GM10248 (cell line): ENCODE measurements around the gene ZNF446.

ENCODE experiments used
- CTCF ChIA-PET: fragments of 300-600 bp; sonication (Branson Sonifier 250); formaldehyde crosslinking; extraction: SDS; loops from one replicate; lab custom pipeline; 2021; ENCODE audit warnings: antibody characterized with exemption; lab: Yijun Ruan, JAX
- POLR2A ChIA-PET: fragments of 350-650 bp; sonication (Branson Sonifier 250); formaldehyde crosslinking; extraction: SDS; loops from one replicate; lab custom pipeline; 2020; ENCODE audit warnings: antibody characterized with exemption; lab: Yijun Ruan, JAX
- DNase-seq: peaks from one replicate; pipeline ENCODE4 v3.0.0; 2012; ENCODE audit errors: extremely low spot score
- TF ChIP-seq, protein P1 (sequence below): IDR thresholded peaks from 2 replicates; pipeline ENCODE4 v1.5.1; 2012; ENCODE audit warnings: mild to moderate bottlenecking, low read depth; ENCODE audit errors: extremely low read depth, missing control alignments, control extremely low read depth

Gene ZNF446

GRCh38 chr19:58456111-58456510 lies 20.0 kb upstream of the ZNF446 start:
- TF ChIP-seq, protein P1, sequence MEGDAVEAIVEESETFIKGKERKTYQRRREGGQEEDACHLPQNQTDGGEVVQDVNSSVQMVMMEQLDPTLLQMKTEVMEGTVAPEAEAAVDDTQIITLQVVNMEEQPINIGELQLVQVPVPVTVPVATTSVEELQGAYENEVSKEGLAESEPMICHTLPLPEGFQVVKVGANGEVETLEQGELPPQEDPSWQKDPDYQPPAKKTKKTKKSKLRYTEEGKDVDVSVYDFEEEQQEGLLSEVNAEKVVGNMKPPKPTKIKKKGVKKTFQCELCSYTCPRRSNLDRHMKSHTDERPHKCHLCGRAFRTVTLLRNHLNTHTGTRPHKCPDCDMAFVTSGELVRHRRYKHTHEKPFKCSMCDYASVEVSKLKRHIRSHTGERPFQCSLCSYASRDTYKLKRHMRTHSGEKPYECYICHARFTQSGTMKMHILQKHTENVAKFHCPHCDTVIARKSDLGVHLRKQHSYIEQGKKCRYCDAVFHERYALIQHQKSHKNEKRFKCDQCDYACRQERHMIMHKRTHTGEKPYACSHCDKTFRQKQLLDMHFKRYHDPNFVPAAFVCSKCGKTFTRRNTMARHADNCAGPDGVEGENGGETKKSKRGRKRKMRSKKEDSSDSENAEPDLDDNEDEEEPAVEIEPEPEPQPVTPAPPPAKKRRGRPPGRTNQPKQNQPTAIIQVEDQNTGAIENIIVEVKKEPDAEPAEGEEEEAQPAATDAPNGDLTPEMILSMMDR: no peak
- POLR2A ChIA-PET: no interaction called here
- no peak for DNase-seq
- CTCF ChIA-PET: no interaction called here

GRCh38 chr19:58460039-58460438 lies 16.1 kb upstream of the ZNF446 start:
- TF ChIP-seq, protein P1: no peak
- POLR2A ChIA-PET: no interaction called here
- CTCF ChIA-PET: no interaction called here
- DNase-seq: no peak

GRCh38 chr19:58466089-58466759 lies 9.9 kb upstream of the ZNF446 start:
- DNase-seq: no peak
- ChIA-PET CTCF (interaction anchor here (1.0 to 1.4 kb wide), 3 partner anchors 9 to 54 kb away, joined by 3 read pairs; partner anchors contain the start of gene ZBTB45), POLR2A (no interaction called here)
- TF ChIP-seq, protein P1: no peak

- ChIA-PET POLR2A (no interaction called here), CTCF (interaction anchor here (1.0 to 1.2 kb wide), 2 partner anchors 8 to 53 kb away, joined by 3 read pairs; partner anchors contain the start of gene ZBTB45)
- peak; percentile 99 for DNase-seq
- TF ChIP-seq, protein P1: no peak
Observed at GRCh38 chr19:58466760-58467589, 9.2 kb upstream of the ZNF446 start, which contains the start of gene ZNF324. Gene ZNF324 (plus strand): TSS chr19:58467080. CDS start chr19:58469186, 2,106 bp downstream.

DNA sequence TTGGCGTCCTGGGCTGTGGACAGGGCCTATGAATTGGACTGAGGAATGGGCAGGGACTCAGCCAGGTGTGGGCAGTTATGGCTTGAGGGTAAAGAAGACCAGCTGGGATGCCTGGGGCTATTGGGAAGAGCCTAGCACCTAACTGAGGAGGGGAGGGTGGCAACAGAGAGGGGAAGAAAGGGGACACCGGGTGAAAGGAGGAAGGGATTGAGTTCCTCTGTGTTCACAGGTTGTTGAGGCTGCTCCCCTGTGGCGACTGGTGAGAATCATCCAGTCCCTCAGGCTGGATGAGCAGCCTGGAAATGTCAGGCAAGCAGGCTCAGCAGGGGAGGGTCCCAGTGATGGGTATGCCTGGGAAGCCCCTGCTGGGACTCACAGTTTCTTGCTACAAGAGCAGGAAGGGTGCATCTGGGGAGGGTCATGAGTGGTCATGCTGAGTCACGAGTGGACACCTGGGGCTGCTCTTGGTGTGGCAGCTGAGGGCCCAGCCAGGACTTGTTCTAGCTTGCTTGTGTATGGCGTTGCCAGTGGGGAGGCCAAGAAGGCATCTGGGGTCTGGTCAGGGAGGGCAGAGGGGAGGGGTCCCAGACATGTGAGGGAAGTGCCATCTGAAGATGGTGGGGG lies 7.8 kb upstream of the ZNF446 start:
- TF ChIP-seq, protein P1: peak; percentile 20
- no peak for DNase-seq
- POLR2A ChIA-PET: no interaction called here
- CTCF ChIA-PET: interaction anchor here (1.0 kb wide), 1 partner anchor 15 kb away, joined by 3 read pairs; no protein-coding TSS in a partner anchor
